B cell (primary cell): Measurements from ENCODE around the gene DDAH2.

Experiments
- EZH2 ChIP-seq: IDR thresholded peaks from 2 replicates; pipeline ENCODE4 v1.6.1; 2012; ENCODE audit warnings: borderline replicate concordance, low read depth, mild to moderate bottlenecking, moderate library complexity, low read length; ENCODE audit not compliant: insufficient read depth, poor library complexity, severe bottlenecking
- TF ChIP-seq, protein P1 (sequence below): fragments of 200-600 bp; IDR thresholded peaks from one replicate; pipeline ENCODE4 v1.8.0; 2022; ENCODE audit warnings: antibody characterized with exemption, mild to moderate bottlenecking

DNA sequence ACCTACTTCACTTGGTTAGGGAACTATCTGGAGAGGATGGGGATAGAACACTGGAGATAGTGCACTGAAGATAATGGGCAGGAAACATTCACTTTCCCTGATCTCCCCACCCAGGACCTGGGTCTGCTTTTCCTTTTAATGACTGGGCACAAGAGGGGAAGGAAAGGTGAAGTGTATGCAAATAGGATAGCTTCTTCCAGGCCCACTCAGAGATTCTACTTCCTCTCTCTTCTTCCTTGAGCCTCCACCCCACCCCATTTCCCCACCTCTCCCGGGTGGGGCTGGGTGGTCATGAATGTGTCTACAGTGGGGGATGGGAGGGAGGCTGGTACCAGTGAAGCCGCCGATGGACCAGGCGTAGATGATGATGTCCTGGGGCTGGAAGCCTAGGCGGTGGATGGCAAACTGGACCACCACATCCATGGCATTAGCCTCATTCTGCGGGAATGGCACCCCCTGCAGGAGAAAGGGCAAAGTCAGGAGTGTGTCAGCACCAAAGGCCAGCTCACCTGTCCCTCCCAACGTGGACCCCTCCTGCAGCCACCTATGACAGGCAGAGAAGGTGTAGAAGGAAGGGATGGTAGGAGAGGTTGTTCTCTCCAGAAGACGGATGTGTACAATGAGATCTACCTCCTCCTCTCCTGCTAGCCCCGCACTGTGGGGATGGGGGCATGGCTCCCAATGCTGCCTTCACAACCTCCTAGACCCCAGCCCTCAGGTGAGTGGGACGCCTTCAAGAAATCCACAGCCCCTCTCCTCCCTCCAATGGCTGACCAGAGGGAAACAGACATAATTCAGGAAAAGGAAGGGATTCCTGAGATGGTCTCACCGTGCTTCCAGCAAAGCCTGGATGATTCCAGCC lies 39.6 kb downstream of the DDAH2 start:
- TF ChIP-seq, protein P1, sequence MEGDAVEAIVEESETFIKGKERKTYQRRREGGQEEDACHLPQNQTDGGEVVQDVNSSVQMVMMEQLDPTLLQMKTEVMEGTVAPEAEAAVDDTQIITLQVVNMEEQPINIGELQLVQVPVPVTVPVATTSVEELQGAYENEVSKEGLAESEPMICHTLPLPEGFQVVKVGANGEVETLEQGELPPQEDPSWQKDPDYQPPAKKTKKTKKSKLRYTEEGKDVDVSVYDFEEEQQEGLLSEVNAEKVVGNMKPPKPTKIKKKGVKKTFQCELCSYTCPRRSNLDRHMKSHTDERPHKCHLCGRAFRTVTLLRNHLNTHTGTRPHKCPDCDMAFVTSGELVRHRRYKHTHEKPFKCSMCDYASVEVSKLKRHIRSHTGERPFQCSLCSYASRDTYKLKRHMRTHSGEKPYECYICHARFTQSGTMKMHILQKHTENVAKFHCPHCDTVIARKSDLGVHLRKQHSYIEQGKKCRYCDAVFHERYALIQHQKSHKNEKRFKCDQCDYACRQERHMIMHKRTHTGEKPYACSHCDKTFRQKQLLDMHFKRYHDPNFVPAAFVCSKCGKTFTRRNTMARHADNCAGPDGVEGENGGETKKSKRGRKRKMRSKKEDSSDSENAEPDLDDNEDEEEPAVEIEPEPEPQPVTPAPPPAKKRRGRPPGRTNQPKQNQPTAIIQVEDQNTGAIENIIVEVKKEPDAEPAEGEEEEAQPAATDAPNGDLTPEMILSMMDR = no peak
- TF ChIP-seq EZH2 = no peak
